DMS 273 (cell line): Measurements from ENCODE around the gene MXD3.
"Not testable (repeated sequence)": the region's sequence is repeated elsewhere in the genome, so short reads cannot be mapped to it uniquely, and the experiment has no call there.

ENCODE experiments used
- DNase-seq: peaks from one replicate; lab custom pipeline; 2025; ENCODE audit not compliant: unreplicated experiment; lab: John Stamatoyannopoulos, UW

Gene MXD3

DNA sequence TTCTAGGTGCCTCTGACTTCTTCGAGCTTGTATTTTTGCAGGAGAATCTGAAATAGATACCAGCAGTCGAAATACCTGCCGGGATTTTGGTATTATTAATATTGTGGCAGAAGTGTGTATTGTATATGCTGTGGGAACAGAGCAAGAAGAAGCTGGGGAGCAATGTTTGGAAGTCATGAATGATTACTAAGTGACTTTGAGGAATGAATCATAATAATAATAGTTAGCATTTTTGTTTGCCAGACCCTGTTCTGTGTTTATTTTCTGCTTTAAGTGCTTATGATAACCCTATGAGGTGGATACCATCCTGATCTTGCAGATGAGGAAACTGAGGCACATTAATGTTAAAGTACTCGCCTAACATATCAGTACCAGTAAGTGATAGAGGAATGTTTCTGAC lies 40.6 kb downstream of the MXD3 start:
- DNase-seq: no peak

DNA sequence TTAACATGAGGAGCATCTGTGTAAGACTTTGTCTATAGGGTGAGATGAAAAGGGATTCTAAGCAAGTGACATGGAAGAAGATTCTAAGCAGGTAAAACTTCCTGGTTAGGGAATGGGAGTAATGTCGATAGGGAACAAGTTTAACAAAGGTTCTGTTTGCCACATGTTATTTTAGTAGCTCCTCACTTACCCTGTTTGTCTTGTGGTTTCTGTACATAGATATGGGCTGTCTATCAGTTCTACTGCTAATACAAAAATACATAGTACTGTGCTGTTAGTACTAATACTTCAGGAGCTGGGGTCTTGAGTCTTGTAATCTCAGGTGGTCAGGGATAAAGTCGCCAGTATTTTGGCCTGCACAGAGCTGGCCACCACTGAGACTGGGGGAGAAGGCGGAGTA lies 41.0 kb downstream of the MXD3 start:
- no peak for DNase-seq

GRCh38 chr5:177269976-177270375 lies 41.7 kb downstream of the MXD3 start:
- no peak for DNase-seq

DNA sequence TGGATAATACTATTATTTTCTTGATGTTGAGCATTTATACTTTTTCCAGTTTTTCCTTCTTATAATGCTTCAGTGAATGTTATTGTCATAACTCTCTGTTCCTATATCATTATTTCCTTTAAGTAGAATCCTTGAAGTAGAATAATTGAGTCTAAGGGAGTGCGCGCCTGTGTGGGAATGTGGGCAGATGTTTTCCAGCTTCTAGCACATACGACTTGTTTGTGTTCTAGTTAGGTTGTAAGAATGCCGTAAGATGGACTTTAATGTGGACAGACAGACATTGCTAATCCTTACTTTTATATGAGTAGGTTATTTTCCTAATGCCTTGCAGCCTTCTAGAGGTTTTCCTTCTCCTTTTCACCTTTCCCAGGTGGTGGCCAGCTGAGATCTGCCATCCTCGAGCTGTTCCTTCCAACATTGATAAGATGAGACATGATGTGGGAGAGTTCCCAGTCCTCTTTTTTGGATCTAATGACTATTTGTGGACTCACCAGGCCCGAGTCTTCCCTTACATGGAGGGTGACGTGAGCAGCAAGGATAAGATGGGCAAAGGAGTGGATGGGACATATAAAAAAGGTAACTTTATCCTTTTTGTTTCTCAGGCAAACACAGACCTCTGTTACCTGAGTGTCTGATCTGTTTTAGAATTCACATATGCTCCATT lies 42.3 kb downstream of the MXD3 start:
- DNase-seq: no peak

DNA sequence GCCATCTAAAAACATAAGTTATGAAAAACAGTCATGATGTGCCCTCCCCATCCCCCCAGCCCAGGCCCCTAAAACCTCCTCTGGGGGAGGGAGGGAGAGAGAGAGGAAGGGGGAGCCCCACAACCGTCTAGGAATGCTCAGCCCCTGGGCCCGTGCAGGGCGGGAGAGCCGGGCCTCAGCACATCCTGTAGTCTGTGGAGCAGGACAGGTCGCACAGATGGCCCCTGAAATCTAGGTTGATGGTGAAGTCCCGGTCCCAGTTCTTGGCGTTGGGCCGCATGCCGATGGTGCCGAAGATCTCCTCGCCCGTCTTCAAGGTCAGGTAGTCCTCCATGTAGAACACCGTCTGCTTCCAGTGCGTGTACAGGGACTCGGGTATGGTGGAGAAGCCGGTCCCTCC lies 46.3 kb downstream of the MXD3 start:
- no peak for DNase-seq

DNA sequence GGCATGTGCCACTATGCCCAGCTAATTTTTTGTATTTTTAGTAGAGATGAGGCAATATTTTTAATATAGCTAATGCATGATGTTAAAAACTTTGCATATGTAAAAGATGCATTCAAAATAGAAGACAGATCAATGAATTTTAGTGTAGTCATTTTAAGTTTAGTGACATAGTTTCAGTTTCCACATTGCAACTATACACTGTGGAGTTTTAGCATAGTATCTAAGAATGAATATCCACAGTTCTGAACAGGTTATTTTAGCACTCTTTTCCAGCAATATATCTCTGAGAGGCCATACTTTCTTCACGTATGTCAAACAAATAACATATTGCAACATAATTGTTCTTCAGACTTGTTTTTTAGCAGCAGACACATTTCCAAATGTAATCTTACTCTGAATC lies 47.5 kb downstream of the MXD3 start:
- DNase-seq: no peak

DNA sequence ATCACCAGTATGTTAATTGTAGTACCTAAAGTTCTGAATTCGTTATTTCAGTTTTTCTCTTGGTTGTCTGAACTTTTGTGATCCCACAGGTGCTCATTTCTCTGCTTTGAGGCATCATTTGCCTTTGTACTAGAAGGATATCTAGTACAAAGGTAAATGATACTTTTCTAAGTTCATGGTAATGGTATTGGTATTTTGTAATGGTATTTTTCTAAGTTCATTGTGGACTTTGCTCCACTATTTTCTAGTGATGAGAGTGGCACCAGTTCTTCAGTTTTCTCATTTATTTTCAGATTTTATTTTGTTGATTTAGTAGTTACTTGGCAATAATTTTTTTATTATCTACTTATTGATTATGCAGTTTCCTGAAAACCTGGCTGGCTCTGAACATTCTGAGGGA lies 50.2 kb downstream of the MXD3 start:
- no peak for DNase-seq

DNA sequence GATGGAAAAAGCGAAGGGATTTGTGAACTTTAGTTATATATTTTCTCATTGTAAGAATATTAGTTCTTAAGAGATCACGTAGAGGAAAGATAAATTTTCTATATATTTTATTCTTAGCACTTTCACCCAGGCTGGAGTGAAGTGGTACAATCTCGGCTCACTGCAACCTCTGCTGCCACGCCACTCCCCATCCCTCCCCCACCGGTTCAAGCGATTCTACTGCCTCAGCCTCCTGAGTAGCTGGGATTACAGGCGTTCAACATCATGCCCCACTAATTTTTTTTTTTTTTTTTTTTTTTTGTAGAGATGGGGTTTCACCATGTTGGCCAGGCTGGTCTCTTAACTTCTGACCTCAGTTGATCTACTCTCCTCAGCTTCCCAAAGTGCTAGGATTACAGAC lies 50.7 kb downstream of the MXD3 start:
- DNase-seq: no peak

DNA sequence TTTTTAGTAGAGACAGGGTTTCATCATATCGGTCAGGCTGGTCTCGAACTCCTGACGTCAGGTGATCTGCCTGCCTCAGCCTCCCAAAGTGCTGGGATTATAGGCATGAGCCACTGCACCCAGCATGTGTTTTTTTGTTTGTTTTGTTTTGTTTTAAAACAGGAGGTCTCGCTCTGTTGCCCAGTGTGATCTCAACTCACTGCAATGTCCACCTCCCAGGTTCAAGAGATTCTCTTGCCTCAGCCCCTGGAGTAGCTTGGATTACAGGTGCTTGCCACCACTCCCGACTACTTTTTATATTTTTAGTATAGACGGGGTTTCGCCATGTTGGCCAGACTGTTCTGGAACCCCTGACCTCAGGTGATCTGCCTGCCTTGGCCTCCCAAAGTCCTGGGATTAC lies 53.0 kb downstream of the MXD3 start:
- DNase-seq: not testable (repeated sequence)
